Measurements from ENCODE around the gene TTLL3. TPM values are rescaled to one million over a fixed set of nuclear protein-coding genes. Genes with fewer than 3 reads are reported as not detected.
A peak's percentile ranks its signal among the peaks of the same experiment; 100 is the strongest.
"Not testable (repeated sequence)": the region's sequence is repeated elsewhere in the genome, so short reads cannot be mapped to it uniquely, and the experiment has no call there.

Gene TTLL3
- total and polyA plus RNA-seq, 12 donors = 10.1 to 214 (median 45.5) TPM

DNA sequence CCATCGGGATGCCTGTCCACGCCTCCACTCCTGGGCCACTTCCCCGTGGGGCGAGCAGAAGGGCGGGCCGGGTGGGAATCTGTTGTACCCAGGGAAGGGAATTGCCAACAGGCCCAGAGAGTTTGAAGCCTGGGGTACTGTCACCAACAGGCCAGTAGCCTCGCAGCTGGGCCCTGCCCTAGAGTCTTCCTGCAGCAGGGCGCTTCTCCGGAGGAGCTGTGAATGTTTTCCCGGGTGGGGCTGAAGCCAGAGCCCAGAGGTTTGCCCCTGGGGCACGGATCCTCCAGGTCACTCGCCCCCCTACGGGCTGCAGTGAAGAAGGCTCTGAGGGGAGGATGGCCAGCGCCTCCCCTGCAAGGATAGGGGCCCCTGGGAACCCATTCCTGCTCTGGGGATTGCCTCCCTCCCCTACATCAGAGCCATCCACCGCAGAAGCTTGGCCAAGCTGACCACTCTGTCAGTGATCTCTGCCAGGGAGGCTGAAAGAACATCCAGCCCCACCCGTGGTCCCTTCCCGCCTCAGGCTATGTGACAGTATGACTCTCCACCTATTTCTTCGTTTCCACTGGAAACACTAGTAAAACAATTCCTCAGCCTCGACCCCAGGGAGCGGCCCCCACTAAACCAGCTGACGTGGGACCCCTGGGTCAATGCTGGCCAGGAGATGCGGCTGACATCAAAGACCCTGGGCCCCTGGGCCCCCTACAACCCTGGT lies 53.2 kb downstream of the TTLL3 start:
- TF ChIP-seq, protein P1, sequence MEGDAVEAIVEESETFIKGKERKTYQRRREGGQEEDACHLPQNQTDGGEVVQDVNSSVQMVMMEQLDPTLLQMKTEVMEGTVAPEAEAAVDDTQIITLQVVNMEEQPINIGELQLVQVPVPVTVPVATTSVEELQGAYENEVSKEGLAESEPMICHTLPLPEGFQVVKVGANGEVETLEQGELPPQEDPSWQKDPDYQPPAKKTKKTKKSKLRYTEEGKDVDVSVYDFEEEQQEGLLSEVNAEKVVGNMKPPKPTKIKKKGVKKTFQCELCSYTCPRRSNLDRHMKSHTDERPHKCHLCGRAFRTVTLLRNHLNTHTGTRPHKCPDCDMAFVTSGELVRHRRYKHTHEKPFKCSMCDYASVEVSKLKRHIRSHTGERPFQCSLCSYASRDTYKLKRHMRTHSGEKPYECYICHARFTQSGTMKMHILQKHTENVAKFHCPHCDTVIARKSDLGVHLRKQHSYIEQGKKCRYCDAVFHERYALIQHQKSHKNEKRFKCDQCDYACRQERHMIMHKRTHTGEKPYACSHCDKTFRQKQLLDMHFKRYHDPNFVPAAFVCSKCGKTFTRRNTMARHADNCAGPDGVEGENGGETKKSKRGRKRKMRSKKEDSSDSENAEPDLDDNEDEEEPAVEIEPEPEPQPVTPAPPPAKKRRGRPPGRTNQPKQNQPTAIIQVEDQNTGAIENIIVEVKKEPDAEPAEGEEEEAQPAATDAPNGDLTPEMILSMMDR (IDR thresholded peaks at IDR 0.05) = no peak
- TF ChIP-seq POLR2A (IDR thresholded peaks at IDR 0.05) = no peak
- Histone ChIP-seq H3K27me3 (no peaks in the 10 kb centered on the region), H3K36me3 (replicated peaks in 1 of 2) (no peaks in the 10 kb centered on the region), H3K27ac (peak overlapping the region in 2 of 5 donors; percentile 7 to 40), H3K4me1 (replicated peaks in 1 of 2) (peaks cover 19 to 24% of the 10 kb centered on the region in 2 donors), H3K4me3 (peak overlapping the region in 1 of 4 donors; percentile 43), H3K9me3 (replicated peaks in 1 of 3) (no peaks in the 10 kb centered on the region)
- no peak for DNase-seq
- intact Hi-C loops (cut with DNase I) = no loop called here
- WGBS, 4 donors = 67 to 95% (median 77%) methylated on average over 9 to 22 of the region's 22 CpGs

DNA sequence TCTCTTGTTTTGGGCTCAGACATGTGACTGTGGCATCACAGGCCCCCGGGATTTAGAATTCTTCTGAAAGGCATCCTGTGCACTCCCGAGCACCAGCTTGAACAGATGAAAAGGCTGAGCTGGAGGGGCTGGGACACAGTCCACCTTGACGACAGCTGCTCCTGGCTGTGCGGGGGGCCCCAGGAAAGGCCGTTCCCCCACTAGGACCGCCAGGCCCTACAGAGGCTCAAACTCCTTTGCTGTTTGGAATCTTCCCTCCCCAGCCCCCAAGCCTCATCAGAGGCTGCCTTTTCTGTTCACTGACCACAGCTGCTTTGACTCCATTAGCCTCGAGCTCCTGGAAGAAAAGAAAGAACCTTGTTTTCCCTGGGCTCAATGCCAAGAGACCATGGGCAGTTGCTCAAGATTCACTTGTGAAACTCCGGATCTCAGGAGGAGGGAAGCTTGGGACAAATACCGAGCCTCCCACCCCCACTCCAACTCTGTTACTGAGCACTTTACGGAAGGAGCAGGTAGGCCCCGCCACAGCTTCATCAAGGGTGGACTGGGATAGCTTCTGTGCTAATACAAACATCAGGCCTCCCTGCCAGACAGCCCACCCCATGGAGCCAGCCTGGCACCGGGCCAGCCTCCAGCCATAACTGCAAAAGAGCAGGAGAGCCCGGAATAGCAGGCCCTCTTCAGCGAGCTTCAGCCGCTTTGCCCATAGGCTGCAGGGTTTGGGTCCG lies 54.3 kb downstream of the TTLL3 start:
- intact Hi-C loops (cut with DNase I) = no loop called here
- Histone ChIP-seq H3K4me3 (no peak overlapping the region), H3K27me3 (no peaks in the 10 kb centered on the region), H3K36me3 (replicated peaks in 1 of 2) (no peaks in the 10 kb centered on the region), H3K27ac (peak overlapping the region in 4 of 5 donors; percentile 12 to 71 (median 53)), H3K4me1 (replicated peaks in 1 of 2) (peaks cover 19 to 24% of the 10 kb centered on the region in 2 donors), H3K9me3 (replicated peaks in 1 of 3) (no peaks in the 10 kb centered on the region)
- peak; percentile 53 to 89 (median 71) for DNase-seq
- TF ChIP-seq, protein P1 (IDR thresholded peaks at IDR 0.05) = no peak
- TF ChIP-seq POLR2A (IDR thresholded peaks at IDR 0.05) = no peak
- WGBS, 4 donors = 47 to 56% (median 53%) methylated on average over 11 to 16 of the region's 16 CpGs

DNA sequence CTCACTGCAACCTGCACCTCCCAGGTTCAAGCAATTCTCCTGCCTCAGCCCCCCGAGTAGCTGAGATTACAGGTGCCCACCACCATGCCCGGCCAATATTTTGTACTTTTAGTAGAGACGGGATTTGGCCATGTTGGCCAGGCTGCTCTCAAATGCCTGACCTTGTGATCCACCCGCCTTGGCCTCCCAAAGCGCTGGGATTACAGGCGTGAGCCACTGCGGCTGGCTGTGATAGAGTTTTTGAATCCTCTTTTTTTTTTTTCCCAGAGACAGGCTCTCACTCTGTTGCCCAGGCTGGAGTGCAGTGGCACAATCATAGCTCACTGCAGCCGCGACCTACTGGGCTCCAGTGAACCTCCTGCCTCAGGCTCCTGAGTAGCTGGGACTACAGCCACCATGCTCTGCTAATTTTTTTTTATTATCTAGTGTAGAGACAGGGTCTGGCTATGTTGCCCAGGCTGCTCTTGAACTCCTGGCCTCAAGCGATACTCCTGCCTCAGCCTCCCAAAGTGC lies 55.1 kb downstream of the TTLL3 start:
- H3K9me3 ChIP-seq (replicated peaks in 1 of 3); intact Hi-C loops (cut with DNase I); H3K27me3 ChIP-seq; H3K36me3 ChIP-seq (replicated peaks in 1 of 2); H3K4me3 ChIP-seq: not testable (repeated sequence)
- Histone ChIP-seq H3K27ac (peak overlapping the region in 3 of 5 donors; percentile 12 to 71 (median 55)), H3K4me1 (replicated peaks in 1 of 2) (peaks cover 19 to 24% of the 10 kb centered on the region in 2 donors)
- DNase-seq = peak in 3 of 7 donors; percentile 21 to 32 (median 30)
- WGBS, 4 donors = 69 to 77% (median 71%) methylated on average over 10 of the region's 10 CpGs

DNA sequence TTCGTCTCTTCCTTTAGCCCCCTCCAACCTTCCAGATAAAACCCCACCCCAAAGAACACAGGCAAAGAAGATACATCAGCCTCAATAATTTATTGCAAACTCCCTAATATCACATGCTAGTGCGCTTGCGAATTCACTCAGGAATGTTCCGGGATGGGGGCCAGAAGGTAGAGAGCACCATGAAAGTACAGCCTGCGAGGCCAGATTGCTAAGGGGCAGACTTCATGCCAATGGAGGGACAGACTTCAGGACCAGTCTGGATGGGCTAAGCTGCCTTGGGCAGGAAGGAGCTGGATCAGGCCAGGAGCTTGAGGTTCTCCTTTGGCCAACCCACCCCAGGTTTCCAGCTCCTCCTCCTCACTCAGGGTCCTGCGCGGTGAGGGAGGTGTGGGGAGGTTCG lies 56.6 kb downstream of the TTLL3 start:
- no peaks in the 10 kb centered on the region for H3K36me3 ChIP-seq (replicated peaks in 1 of 2)
- H3K27ac ChIP-seq = peak overlapping the region in 1 of 5 donors; percentile 30
- H3K4me1 ChIP-seq (replicated peaks in 1 of 2) = peaks cover 19 to 24% of the 10 kb centered on the region in 2 donors
- no peak for TF ChIP-seq POLR2A (IDR thresholded peaks at IDR 0.05)
- H3K4me3 ChIP-seq = no peak overlapping the region
- DNase-seq = peak in 5 of 7 donors; percentile 32 to 71 (median 44)
- WGBS, 4 donors = 77 to 93% (median 83%) methylated on average over 7 to 8 of the region's 8 CpGs
- H3K27me3 ChIP-seq = no peaks in the 10 kb centered on the region
- intact Hi-C loops (cut with DNase I) = no loop called here
- no peaks in the 10 kb centered on the region for H3K9me3 ChIP-seq (replicated peaks in 1 of 3)

DNA sequence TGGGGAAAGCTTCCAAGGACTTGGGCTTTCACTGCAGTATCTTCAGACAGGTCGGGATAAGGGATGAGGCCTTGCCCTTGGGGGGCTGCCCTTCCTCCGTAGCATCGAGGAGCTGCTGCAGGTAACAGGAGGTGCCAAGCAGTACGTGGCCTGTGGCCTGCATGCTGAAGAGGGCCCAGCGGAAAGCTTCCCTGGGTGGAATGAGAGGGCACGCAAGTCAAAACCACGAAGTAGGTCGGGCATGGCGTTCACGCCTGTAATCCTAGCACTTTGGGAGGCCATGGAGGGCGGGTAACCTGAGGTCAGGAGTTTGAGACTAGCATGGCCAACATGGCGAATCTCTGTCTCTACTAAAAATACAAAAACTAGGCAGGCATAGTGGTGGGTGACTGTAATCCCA lies 57.0 kb downstream of the TTLL3 start:
- H3K4me1 ChIP-seq (replicated peaks in 1 of 2) = peaks cover 19 to 24% of the 10 kb centered on the region in 2 donors
- intact Hi-C loops (cut with DNase I) = no loop called here
- peak overlapping the region in 1 of 5 donors; percentile 30 for H3K27ac ChIP-seq
- no peak overlapping the region for H3K4me3 ChIP-seq
- no peak for DNase-seq
- TF ChIP-seq, protein P1 (IDR thresholded peaks at IDR 0.05) = no peak
- TF ChIP-seq POLR2A (IDR thresholded peaks at IDR 0.05) = no peak
- H3K9me3 ChIP-seq (replicated peaks in 1 of 3) = no peaks in the 10 kb centered on the region
- 88 to 93% (median 91%) methylated on average over 12 of the region's 12 CpGs for WGBS, 4 donors
- no peaks in the 10 kb centered on the region for H3K27me3 ChIP-seq
- H3K36me3 ChIP-seq (replicated peaks in 1 of 2) = no peaks in the 10 kb centered on the region
